ENCODE results near the gene GMDS.

GMDS gene

GRCh38 chr6:1781152-1781816 lies 464.1 kb downstream of the GMDS start:
- no peak for TF ChIP-seq CTCF (IDR thresholded peaks at IDR 0.05; ENCODE audit: borderline replicate concordance, control extremely low read depth, extremely low read depth, insufficient read depth, missing control alignments)
- DNase-seq (ENCODE audit: low spot score) = no peak
- in situ Hi-C loops (cut with MboI; ENCODE audit: low sequenced_read_pairs, unreplicated experiment) = no loop called here

- TF ChIP-seq CTCF (IDR thresholded peaks at IDR 0.05; ENCODE audit: borderline replicate concordance, control extremely low read depth, extremely low read depth, insufficient read depth, missing control alignments) = no peak
- DNase-seq (ENCODE audit: low spot score) = no peak
- in situ Hi-C loops (cut with MboI; ENCODE audit: low sequenced_read_pairs, unreplicated experiment) = no loop called here
Measured at GRCh38 chr6:1780251-1780867, 465.0 kb downstream of the GMDS start.

GRCh38 chr6:1778686-1779235 lies 466.6 kb downstream of the GMDS start:
- no peak for TF ChIP-seq CTCF (IDR thresholded peaks at IDR 0.05; ENCODE audit: borderline replicate concordance, control extremely low read depth, extremely low read depth, insufficient read depth, missing control alignments)
- in situ Hi-C loops (cut with MboI; ENCODE audit: low sequenced_read_pairs, unreplicated experiment) = no loop called here
- no peak for DNase-seq (ENCODE audit: low spot score)

- TF ChIP-seq CTCF (IDR thresholded peaks at IDR 0.05; ENCODE audit: borderline replicate concordance, control extremely low read depth, extremely low read depth, insufficient read depth, missing control alignments) = no peak
- in situ Hi-C loops (cut with MboI; ENCODE audit: low sequenced_read_pairs, unreplicated experiment) = no loop called here
- no peak for DNase-seq (ENCODE audit: low spot score)
Measured at GRCh38 chr6:1777921-1778685, 467.3 kb downstream of the GMDS start.

- TF ChIP-seq CTCF (IDR thresholded peaks at IDR 0.05; ENCODE audit: borderline replicate concordance, control extremely low read depth, extremely low read depth, insufficient read depth, missing control alignments) = no peak
- in situ Hi-C loops (cut with MboI; ENCODE audit: low sequenced_read_pairs, unreplicated experiment) = no loop called here
- DNase-seq (ENCODE audit: low spot score) = no peak
Measured at GRCh38 chr6:1775441-1775840, 470.0 kb downstream of the GMDS start.

- TF ChIP-seq CTCF (IDR thresholded peaks at IDR 0.05; ENCODE audit: borderline replicate concordance, control extremely low read depth, extremely low read depth, insufficient read depth, missing control alignments) = no peak
- in situ Hi-C loops (cut with MboI; ENCODE audit: low sequenced_read_pairs, unreplicated experiment) = no loop called here
- DNase-seq (ENCODE audit: low spot score) = no peak
Measured at GRCh38 chr6:1774226-1774915, 471.0 kb downstream of the GMDS start.

Data from GM13976 (cell line).